ENCODE data around the gene DCTN2. TPM values are rescaled to one million over a fixed set of nuclear protein-coding genes. Genes with fewer than 3 reads are reported as not detected.
A peak's percentile ranks its signal among the peaks of the same experiment; 100 is the strongest.

The DCTN2 gene
- total RNA-seq, 2 experiments from 2014 or later: 68.4 to 97.2 TPM

DNA sequence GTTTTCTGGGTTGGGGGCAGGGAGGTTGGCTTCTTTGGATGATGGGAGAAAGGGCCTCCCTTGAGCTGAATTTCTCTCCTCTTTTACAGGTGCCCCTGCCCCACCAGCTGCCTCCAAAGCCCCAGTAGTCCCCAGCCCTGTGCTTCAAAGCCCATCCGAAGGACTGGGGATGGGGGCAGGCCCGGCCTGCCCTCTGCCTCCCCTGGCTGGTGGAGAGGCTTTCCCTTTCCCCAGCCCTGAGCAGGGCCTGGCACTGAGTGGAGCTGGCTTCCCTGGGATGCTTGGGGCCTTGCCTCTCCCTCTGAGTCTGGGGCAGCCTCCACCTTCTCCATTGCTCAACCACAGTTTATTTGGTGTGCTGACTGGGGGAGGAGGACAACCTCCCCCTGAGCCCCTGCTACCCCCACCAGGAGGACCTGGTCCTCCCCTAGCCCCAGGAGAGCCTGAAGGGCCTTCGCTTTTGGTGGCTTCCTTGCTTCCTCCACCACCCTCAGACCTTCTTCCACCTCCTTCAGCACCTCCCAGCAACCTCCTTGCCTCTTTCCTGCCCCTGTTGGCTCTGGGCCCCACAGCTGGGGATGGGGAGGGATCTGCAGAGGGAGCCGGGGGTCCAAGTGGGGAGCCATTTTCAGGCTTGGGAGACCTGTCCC, 20.4 kb downstream of the DCTN2 start:
- Histone ChIP-seq H2AFZ (ENCODE audit: low read length) (no peak overlapping the region), H3K79me2 (ENCODE audit: insufficient read depth, low read depth, low read length) (peaks cover 21% of the 10 kb centered on the region), H4K20me1 (ENCODE audit: insufficient read depth, low read length) (peaks cover 12% of the 10 kb centered on the region; the same call in 1 of the 2 replicates), H3K4me1 (ENCODE audit: insufficient read depth, low read length, poor library complexity, severe bottlenecking) (peaks cover 27% of the 10 kb centered on the region), H3K4me2 (ENCODE audit: low read length) (no peak overlapping the region), H3K27ac (ENCODE audit: low read depth, low read length, poor library complexity, severe bottlenecking) (no peak overlapping the region), H3K9me2 (ENCODE audit: insufficient read depth, low read length) (no peaks in the 10 kb centered on the region), H3K36me3 (ENCODE audit: insufficient read depth, low read length) (peaks cover 72% of the 10 kb centered on the region), H3K9me3 (ENCODE audit: low read length) (no peaks in the 10 kb centered on the region), H3K4me3 (ENCODE audit: low read depth, low read length, poor library complexity, severe bottlenecking) (no peak overlapping the region)
- DNase-seq (ENCODE audit: low spot score): no peak
- TF ChIP-seq, protein P1, sequence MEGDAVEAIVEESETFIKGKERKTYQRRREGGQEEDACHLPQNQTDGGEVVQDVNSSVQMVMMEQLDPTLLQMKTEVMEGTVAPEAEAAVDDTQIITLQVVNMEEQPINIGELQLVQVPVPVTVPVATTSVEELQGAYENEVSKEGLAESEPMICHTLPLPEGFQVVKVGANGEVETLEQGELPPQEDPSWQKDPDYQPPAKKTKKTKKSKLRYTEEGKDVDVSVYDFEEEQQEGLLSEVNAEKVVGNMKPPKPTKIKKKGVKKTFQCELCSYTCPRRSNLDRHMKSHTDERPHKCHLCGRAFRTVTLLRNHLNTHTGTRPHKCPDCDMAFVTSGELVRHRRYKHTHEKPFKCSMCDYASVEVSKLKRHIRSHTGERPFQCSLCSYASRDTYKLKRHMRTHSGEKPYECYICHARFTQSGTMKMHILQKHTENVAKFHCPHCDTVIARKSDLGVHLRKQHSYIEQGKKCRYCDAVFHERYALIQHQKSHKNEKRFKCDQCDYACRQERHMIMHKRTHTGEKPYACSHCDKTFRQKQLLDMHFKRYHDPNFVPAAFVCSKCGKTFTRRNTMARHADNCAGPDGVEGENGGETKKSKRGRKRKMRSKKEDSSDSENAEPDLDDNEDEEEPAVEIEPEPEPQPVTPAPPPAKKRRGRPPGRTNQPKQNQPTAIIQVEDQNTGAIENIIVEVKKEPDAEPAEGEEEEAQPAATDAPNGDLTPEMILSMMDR (conservative IDR thresholded peaks at IDR 0.05; ENCODE audit: low read length): no peak
- TF ChIP-seq EZH2phosphoT487 (IDR thresholded peaks at IDR 0.05; ENCODE audit: borderline replicate concordance, low read depth, low read length): no peak
- intact Hi-C loops (cut with micrococcal nuclease; ENCODE audit: unreplicated experiment): no loop called here
- BruUV-seq (replicated peaks): no TSS peak
- ChIA-PET CTCF (ENCODE audit: unreplicated experiment) (no interaction called here), POLR2A (no interaction called here)

DNA sequence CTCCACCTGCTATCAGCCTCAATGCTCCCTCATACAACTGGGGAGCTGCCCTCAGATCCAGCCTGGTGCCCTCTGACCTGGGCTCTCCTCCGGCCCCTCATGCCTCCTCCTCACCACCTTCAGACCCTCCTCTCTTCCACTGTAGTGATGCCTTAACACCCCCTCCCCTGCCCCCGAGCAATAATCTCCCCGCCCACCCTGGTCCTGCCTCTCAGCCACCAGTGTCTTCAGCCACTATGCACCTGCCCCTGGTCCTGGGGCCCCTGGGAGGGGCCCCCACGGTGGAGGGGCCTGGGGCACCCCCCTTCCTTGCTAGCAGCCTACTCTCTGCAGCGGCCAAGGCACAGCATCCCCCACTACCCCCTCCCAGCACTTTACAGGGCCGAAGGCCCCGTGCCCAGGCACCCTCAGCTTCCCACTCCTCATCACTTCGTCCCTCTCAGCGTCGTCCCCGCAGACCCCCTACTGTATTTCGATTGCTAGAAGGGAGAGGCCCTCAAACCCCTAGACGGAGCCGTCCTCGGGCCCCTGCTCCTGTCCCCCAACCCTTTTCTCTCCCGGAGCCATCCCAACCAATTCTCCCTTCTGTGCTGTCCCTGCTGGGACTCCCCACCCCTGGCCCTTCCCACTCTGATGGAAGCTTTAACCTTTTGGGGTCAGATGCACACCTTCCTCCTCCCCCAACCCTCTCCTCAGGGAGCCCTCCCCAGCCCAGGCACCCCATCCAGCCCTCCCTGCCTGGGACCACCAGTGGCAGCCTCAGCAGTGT, 21.2 kb downstream of the DCTN2 start:
- Histone ChIP-seq H3K79me2 (ENCODE audit: insufficient read depth, low read depth, low read length) (peaks cover 21% of the 10 kb centered on the region), H3K4me1 (ENCODE audit: insufficient read depth, low read length, poor library complexity, severe bottlenecking) (peaks cover 35% of the 10 kb centered on the region), H3K4me3 (ENCODE audit: low read depth, low read length, poor library complexity, severe bottlenecking) (no peak overlapping the region), H3K9me3 (ENCODE audit: low read length) (no peaks in the 10 kb centered on the region), H3K4me2 (ENCODE audit: low read length) (peak overlapping the region; percentile 81; the same call in 1 of the 2 replicates), H3K9me2 (ENCODE audit: insufficient read depth, low read length) (no peaks in the 10 kb centered on the region), H3K36me3 (ENCODE audit: insufficient read depth, low read length) (peaks cover 64% of the 10 kb centered on the region), H2AFZ (ENCODE audit: low read length) (no peak overlapping the region), H3K27ac (ENCODE audit: low read depth, low read length, poor library complexity, severe bottlenecking) (no peak overlapping the region), H4K20me1 (ENCODE audit: insufficient read depth, low read length) (peaks cover 12% of the 10 kb centered on the region; the same call in 1 of the 2 replicates)
- TF ChIP-seq, protein P1 (conservative IDR thresholded peaks at IDR 0.05; ENCODE audit: low read length): no peak
- ChIA-PET CTCF (ENCODE audit: unreplicated experiment) (no interaction called here), POLR2A (no interaction called here)
- TSS peak; percentile 14 for BruUV-seq (replicated peaks)
- no peak for DNase-seq (ENCODE audit: low spot score)
- intact Hi-C loops (cut with micrococcal nuclease; ENCODE audit: unreplicated experiment): no loop called here
